ENCODE data around the gene TBC1D10A.

Gene TBC1D10A

DNA sequence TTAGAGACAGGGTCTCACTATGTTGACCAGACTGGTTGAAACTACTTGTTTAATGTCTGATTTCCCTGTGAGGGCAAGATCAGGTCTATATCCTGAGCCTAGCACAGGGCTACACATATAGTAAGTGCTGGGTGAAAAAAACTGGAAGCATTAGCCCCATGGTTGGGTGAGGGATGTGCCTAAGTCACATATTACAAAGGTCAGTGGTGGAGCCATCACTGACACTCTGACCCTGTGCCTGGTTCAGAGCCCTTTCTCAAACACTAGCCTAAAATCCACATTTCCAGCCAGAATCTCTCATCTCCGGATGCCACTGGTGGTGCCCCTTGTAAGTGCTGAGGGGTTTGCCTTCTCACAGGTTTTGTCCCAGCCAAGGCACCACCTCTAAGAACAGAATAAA, 9.0 kb downstream of the TBC1D10A start:
- no peak for TF ChIP-seq BACH2 (CRISPR knock-in tag; IDR thresholded peaks at IDR 0.05; ENCODE audit: borderline replicate concordance)
- no peak for TF ChIP-seq ISL1 (CRISPR knock-in tag; IDR thresholded peaks at IDR 0.05)
- ATAC-seq = no peak

GRCh38 chr22:30315962-30316576, 10.7 kb downstream of the TBC1D10A start:
- TF ChIP-seq PPARA (CRISPR knock-in tag; IDR thresholded peaks at IDR 0.05; ENCODE audit: borderline replicate concordance) = no peak
- TF ChIP-seq ESRRG (CRISPR knock-in tag; IDR thresholded peaks at IDR 0.05) = no peak
- no peak for TF ChIP-seq GLIS3 (CRISPR knock-in tag; IDR thresholded peaks at IDR 0.05)
- TF ChIP-seq SNAI2 (CRISPR knock-in tag; IDR thresholded peaks at IDR 0.05) = no peak
- no peak for TF ChIP-seq ZNF70 (CRISPR knock-in tag; IDR thresholded peaks at IDR 0.05)
- TF ChIP-seq TSHZ2 (CRISPR knock-in tag; IDR thresholded peaks at IDR 0.05) = no peak
- no peak for ATAC-seq

DNA sequence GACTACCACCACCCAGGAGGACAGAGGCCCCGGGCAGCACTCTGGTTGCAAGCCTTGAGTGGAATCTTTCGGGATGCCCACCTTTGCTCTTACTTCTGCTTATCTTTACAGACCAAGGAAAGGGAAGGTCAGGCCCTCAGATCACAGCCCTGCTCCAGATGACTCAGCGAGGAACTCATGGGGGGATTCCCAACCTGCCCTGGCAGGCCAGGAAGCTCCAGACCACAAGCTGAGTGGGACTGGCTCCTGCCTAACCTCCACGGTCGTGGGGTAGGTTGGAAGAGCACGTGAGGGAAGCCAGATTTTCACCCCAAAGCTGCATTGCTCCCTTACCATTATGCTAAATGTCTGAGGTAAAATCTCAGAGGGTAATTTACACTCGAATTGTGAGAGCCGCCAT, 11.8 kb downstream of the TBC1D10A start:
- TF ChIP-seq OSR1 (CRISPR knock-in tag; IDR thresholded peaks at IDR 0.05) (no peak), CSDC2 (CRISPR knock-in tag; IDR thresholded peaks at IDR 0.05) (no peak), ZNF565 (CRISPR knock-in tag; conservative IDR thresholded peaks at IDR 0.05; ENCODE audit: low read depth) (no peak), ARNTL (CRISPR knock-in tag; IDR thresholded peaks at IDR 0.05; ENCODE audit: borderline replicate concordance, low read depth) (no peak), CREB5 (CRISPR knock-in tag; IDR thresholded peaks at IDR 0.05; ENCODE audit: low read depth) (no peak), TSHZ2 (CRISPR knock-in tag; IDR thresholded peaks at IDR 0.05) (no peak), RARB (CRISPR knock-in tag; IDR thresholded peaks at IDR 0.05) (no peak), ESRRG (CRISPR knock-in tag; IDR thresholded peaks at IDR 0.05) (no peak), POU6F1 (CRISPR knock-in tag; IDR thresholded peaks at IDR 0.05; ENCODE audit: borderline replicate concordance, low read depth) (no peak), BACH2 (CRISPR knock-in tag; IDR thresholded peaks at IDR 0.05; ENCODE audit: borderline replicate concordance) (no peak)
- TF ChIP-seq, protein P1, sequence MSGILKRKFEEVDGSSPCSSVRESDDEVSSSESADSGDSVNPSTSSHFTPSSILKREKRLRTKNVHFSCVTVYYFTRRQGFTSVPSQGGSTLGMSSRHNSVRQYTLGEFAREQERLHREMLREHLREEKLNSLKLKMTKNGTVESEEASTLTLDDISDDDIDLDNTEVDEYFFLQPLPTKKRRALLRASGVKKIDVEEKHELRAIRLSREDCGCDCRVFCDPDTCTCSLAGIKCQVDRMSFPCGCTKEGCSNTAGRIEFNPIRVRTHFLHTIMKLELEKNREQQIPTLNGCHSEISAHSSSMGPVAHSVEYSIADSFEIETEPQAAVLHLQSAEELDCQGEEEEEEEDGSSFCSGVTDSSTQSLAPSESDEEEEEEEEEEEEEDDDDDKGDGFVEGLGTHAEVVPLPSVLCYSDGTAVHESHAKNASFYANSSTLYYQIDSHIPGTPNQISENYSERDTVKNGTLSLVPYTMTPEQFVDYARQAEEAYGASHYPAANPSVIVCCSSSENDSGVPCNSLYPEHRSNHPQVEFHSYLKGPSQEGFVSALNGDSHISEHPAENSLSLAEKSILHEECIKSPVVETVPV (CRISPR knock-in tag; IDR thresholded peaks at IDR 0.05) = no peak
- TF ChIP-seq, protein P2, sequence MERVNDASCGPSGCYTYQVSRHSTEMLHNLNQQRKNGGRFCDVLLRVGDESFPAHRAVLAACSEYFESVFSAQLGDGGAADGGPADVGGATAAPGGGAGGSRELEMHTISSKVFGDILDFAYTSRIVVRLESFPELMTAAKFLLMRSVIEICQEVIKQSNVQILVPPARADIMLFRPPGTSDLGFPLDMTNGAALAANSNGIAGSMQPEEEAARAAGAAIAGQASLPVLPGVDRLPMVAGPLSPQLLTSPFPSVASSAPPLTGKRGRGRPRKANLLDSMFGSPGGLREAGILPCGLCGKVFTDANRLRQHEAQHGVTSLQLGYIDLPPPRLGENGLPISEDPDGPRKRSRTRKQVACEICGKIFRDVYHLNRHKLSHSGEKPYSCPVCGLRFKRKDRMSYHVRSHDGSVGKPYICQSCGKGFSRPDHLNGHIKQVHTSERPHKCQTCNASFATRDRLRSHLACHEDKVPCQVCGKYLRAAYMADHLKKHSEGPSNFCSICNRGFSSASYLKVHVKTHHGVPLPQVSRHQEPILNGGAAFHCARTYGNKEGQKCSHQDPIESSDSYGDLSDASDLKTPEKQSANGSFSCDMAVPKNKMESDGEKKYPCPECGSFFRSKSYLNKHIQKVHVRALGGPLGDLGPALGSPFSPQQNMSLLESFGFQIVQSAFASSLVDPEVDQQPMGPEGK (CRISPR knock-in tag; IDR thresholded peaks at IDR 0.05; ENCODE audit: borderline replicate concordance) = no peak
- ATAC-seq = no peak
